Endometrial microvascular endothelial cells (primary cell): ENCODE data around the gene BACE1-AS. TPM values are rescaled to one million over a fixed set of nuclear protein-coding genes. Genes with fewer than 3 reads are reported as not detected.
"Not testable (repeated sequence)": the region's sequence is repeated elsewhere in the genome, so short reads cannot be mapped to it uniquely, and the experiment has no call there.

ENCODE experiments used
- in situ Hi-C: cut with HindIII; loops from 2 replicates; pipeline ENCODE4 v1.10.0; 2017; ENCODE audit warnings: low sequenced_read_pairs, low pct_unique_long_range_greater_than_20kb; ENCODE audit errors: inconsistent ontology term
- total RNA-seq: library from RNA; depleted of rRNA; stranded (reverse); fragments of >200 nt; gene quantifications from one replicate; pipeline ENCODE4 v1.2.3, GENCODE V29; 2015; ENCODE audit errors: inconsistent ontology term

BACE1-AS gene
- total RNA-seq = 1.5 TPM

DNA sequence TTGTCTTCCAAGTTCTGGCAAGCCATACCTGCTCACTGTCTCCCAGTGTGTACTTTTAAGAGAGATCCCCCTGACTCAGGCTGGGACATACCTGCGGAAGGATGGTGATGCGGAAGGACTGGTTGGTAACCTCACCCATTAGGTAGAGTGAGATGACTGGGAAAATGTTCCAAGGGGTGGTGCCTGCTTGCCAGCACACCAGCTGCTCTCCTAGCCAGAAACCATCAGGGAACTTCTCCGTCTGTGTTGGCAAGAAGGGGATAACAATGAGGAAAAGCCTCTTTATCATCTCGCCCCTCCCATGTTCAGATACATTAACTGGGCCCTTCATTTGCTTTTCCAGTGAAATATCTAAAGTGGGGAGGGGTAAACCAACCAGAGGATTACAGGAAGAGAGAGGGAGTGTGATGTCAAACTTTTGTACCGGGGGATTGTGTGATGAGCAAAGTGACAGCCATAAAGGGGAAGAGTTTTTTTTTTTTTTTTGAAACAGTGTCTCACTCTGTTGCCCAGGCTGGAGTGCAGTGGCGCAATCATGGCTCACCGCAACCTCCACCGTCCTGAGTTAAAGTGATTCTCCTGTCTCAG lies at the start of gene BACE1-AS:
Gene BACE1-AS, plus strand, starts transcription at position 538 of the 588 bp plus-strand sequence.
- in situ Hi-C loops = no loop called here

- in situ Hi-C loops = no loop called here
Observed at GRCh38 chr11:117248341-117248740, 42.8 kb upstream of the BACE1-AS start.

GRCh38 chr11:117249571-117249970 lies 41.6 kb upstream of the BACE1-AS start:
- in situ Hi-C loops = no loop called here

DNA sequence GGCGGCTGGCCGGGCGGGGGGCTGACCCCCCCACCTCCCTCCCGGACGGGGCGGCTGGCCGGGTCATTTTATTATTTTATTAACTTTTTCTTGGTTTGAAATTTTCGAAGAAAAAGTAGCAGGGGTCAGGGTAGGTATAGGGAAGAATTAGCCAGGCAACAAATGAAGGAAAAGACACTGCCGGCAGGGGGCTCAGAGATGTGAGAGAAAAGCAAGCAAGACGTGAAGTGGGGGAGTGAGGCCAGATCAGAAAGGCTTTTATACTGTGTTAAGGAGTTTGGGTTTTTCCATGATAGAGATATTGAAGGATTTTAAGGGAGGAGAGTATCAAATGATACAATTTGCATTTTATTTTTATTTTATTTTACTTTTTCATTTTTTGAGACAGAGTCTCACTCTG lies 39.6 kb upstream of the BACE1-AS start:
- in situ Hi-C loops = no loop called here

- in situ Hi-C loops = no loop called here
Observed at GRCh38 chr11:117255966-117256365, 35.2 kb upstream of the BACE1-AS start.

GRCh38 chr11:117256573-117256972 lies 34.6 kb upstream of the BACE1-AS start:
- in situ Hi-C loops = no loop called here

DNA sequence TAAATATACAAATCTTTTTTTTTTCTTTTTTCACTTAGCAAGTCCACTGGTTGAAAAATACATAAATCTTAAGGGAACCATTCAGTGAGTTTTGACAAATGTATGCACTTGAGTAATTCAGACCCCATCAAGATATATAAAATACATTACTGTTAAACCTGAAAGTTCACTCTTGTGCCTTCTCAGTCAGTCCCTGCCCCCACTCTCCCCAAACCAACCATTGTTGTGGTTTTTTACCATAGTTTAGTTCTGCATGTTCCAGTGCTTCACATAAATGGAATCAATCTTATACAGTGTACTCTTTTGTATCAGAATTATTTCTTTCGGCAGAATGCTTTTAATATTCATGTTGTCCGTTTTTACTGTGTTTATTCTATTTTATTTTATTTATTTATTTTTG lies 32.6 kb upstream of the BACE1-AS start:
- in situ Hi-C loops = no loop called here

DNA sequence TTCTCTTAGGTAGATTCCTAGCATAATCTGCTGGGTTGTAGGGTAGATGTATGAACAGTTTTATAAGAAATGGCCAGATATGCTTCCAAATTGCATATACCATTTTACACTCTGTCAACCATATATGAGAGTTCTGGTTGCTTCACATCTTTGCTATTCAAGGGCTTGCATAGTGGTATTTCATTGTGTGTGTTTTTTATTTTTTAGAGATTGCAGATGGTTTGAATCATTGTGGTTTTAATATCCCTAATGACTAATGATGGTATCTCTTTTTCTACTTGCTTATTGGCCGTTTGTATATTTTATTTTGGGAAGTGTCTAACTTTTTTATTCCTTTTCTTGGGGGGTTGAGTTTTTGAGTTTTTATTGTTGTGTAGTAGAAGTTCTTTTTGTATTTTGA lies 31.7 kb upstream of the BACE1-AS start:
- in situ Hi-C loops = no loop called here

GRCh38 chr11:117264624-117265323 lies 26.4 kb upstream of the BACE1-AS start:
- in situ Hi-C loops = not testable (repeated sequence)

GRCh38 chr11:117265745-117266144 lies 25.4 kb upstream of the BACE1-AS start:
- in situ Hi-C loops = no loop called here

DNA sequence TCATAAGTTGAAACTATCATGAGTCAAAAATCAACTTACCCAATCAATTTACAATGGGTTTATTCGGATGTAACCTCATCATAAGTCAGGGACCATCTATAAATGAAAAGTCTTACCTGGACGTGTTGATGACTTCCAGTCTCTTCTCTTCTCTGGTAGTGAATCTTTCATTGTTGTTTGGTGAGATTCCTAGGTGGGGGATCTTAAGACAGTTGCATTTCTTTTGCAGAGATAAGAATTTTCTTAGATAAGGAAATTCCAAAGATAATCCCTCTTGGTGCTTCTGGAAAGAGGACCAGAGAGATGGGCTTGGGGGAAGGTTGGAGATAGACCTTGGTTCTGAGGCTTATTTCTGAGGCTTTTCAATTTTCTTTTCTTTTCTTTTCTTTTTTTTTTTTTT lies 21.3 kb upstream of the BACE1-AS start:
- in situ Hi-C loops = no loop called here

- in situ Hi-C loops = no loop called here
Observed at GRCh38 chr11:117271208-117271607, 19.9 kb upstream of the BACE1-AS start.

- in situ Hi-C loops = not testable (repeated sequence)
Observed at GRCh38 chr11:117272175-117272574, 19.0 kb upstream of the BACE1-AS start.

GRCh38 chr11:117273550-117274289 lies 17.4 kb upstream of the BACE1-AS start:
- in situ Hi-C loops = no loop called here

DNA sequence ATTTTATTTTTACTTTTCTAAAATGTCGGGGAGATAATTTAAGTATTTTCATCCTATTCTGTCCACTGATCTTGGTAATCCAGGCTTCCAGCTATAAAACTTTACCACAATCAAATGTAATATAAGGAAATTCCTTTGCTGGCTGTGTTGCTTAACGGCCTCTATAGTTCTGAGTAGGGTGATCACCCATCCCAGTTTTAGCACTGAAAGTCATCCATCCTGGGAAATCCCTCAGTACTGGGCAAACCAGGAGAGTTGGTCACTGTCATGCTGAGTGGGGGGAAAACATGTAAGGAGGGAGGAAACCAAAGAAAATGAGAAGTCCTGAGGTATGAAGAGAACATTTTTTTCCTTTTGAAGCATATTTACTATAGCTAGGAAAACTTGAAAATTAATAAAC lies 12.8 kb upstream of the BACE1-AS start:
- in situ Hi-C loops = no loop called here

DNA sequence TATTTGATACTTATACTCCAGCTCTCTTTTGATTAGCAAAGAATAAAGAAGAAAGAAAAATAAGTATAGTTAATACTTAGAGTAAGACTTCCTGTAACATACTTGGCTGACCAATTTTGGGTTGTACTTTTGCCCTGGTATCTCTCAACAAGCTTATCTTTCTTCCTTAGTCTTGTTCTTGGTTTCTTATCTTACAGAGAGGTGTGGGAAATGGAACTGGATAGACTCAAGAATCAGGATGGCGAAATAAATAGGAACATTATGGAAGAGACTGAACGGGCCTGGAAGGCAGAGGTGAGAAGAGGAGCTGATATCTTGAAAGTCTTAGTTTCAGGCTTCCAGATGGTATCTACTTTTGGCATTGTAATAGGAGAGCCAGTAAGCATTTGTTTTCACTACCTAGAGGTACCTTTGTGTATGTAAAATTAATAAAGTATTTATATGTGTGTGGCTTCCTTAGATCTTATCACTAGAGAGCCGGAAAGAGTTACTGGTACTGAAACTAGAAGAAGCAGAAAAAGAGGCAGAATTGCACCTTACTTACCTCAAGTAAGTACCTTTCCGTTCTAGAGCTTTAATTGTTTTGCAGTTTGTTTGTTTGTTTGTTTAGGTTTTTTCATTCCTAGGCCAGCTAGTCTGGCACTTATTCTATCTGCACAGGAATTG lies 11.3 kb upstream of the BACE1-AS start:
- in situ Hi-C loops = no loop called here

- in situ Hi-C loops = no loop called here
Observed at GRCh38 chr11:117281159-117281558, 10.0 kb upstream of the BACE1-AS start.

DNA sequence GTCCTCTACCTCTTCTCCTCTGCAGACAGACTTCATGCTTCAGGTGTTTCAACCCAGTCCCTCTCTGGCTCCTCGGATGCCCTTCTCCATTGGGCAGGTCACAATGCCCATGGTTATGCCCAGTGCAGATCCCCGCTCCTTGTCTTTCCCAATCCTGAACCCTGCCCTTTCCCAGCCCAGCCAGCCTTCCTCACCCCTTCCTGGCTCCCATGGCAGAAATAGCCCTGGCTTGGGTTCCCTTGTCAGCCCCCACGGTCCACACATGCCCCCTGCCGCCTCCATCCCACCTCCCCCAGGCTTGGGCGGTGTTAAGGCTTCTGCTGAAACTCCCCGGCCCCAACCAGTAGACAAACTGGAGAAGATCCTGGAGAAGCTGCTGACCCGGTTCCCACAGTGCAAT lies 9.3 kb upstream of the BACE1-AS start:
- in situ Hi-C loops = no loop called here

DNA sequence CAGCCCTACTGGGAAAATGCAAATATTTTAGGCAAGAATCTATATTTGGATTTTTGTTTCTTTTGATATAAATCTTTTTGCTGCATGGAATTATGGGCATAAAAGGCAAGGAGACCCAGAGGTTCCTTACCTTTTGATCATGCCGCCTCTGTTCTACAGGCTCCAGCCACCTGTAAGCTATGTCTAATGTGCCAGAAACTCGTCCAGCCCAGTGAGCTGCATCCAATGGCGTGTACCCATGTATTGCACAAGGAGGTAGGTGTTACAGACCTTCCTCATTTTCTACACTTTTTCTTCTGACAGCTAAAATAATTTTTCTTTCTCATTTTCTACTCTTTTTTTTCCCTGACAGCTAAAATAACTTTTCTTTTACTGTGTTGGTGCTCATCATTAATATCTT lies 8.2 kb upstream of the BACE1-AS start:
- in situ Hi-C loops = no loop called here

DNA sequence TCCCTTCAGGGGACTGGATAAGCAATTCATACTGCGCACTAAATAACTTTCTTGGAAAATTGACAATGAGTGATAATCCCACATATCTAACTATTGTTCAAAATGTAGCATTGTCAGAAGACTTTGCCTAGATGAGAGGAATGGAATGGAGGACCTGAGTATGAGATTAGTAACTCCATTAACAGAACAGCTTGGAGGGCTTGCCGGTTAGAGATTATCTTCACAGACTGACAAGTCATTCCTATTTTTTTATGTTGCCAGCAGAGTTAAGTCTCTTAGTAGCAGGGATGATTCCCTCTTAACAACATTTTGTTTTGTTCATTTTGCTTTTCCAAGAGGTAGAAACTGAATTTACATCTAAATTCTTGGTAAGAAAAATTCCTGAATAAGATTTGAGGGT lies 7.1 kb upstream of the BACE1-AS start:
- in situ Hi-C loops = no loop called here
